Stimulated activated CD8-positive, alpha-beta memory T cell treated with anti-CD3 and anti-CD28 coated beads, Interleukin-12 subunit alpha, Interleukin-12 subunit beta, amount 100 ng/mL, for 1 hour (primary cell): ENCODE measurements around the gene FUBP3.
"Not testable (repeated sequence)": the region's sequence is repeated elsewhere in the genome, so short reads cannot be mapped to it uniquely, and the experiment has no call there.

ENCODE experiments used
- DNase-seq: peaks from one replicate; pipeline ENCODE4 v3.0.0-alpha.2; 2020; ENCODE audit warnings: low read depth

Gene FUBP3

DNA sequence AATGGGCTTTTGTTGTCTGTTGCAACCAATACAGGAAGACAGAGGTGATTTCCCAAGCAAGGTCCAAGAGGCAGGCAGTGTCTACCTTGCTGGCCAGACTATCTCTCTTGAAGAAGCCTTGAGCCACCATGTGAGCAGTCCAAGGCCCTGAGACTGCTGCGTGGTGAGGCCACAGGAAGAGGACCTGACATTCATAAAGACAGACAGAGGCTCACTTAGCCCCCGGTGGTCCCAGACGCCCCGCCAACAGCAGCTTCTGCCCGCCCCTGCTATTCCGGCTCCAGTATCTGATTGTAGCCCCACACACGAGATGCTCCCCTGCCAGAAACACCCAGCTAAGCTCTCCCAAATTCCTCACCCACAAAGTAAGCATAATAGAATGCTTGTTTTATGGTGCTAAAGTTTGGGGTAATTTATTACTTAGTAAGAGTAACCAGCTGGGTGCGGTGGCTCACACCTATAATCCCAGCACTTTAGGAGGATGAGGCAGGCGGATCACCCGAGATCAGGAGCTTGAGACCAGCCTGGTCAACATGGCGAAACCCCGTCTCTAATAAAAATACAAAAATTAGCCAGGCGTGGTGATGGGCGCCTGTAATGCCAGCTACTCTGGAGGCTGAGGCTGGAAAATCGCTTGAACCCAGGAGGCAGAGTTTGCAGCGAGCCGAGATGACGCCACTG is 22.8 kb upstream of the FUBP3 start:
- DNase-seq: no peak

DNA sequence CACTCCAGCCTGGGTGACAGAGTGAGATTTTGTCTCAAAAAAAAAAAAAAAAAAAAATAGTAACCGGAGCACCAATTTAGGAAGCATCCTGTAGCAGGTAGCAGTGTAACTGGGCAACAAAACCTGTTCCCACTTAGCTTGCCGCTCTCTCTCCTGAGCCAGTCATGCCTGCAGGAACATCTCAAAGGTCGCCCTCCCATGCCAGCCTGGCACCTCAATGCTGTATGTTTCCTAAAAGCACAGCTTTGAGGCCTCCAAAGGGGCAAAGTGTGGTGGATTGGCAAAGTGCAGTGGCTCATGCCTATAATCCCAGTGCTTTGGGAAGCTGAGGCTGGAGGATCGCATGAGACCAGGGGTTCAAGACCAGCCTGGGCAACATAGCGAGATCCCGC is 22.3 kb upstream of the FUBP3 start:
- DNase-seq: no peak

DNA sequence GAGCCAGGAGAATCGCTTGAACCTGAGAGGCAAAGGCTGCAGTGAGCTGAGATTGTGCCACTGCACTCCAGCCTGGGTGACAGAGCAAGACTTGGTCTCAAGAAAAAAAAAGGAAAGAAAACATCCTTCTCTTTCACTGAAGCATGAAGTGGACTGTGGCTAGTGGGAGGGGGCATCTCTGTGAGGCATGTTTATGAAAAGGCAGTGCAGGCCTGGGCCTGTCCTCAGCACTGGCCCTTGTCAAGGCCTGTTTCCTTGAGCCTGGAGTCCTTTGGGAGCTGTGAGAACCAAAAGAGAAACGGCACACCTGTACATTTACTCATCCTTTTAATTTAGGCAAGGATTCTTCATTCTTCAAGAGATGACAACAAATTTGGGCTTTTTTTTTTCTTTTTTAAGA is 18.3 kb upstream of the FUBP3 start:
- DNase-seq: no peak

DNA sequence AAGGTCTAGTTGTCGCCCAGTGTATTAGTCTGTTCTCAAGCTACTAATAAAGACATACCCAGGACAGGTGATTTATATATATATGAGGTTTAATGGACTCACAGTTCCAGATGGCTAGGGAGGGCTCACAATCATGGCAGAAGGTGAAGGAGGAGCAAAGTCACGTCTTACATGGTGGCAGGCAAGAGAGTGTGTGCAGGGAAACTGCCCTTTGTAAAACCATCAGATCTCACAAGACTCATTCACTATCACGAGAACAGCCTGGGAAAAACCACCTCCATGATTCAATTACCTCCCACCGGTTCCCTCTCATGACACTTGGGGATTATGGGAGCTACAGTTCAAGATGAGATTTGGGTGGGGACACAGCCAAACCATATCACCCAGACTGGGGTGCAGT is 16.9 kb upstream of the FUBP3 start:
- DNase-seq: not testable (repeated sequence)

DNA sequence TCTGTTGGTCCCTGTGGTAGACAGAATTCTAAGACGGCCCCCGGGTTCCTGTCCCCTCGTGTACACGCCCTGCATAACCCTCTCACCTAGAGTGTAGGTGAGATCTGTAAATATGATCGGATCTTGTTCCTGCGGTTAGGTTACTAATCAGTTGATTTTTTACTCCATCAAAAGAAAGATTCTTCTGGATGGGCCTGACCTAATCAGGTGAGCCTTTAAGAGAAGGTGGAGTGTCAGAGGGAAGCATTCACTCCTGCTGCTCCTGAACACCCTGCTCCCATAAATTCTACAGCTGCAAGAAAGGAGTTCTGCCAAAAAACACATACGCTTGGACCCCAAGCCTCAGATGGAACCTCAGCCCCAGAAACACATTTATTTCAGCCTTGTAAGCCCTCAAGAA is 15.6 kb upstream of the FUBP3 start:
- no peak for DNase-seq

DNA sequence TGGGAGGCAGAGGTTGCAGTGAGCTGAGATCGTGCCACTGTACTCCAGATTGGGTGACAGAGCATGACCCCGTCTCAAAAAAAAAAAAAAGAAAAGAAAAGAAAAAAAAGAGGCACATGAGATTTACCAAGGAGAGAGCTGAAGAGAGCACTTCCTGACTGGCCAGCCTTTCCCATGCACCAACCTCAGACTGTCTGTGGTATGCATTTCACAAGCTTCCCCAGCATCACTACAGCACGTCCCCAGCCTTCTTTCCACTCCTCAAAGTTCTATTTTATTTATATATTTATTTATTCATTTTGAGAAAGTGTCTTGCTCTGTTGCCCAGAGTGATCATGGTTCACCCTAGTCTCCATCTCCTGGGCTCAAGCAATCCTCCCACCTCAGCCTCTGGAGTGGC is 13.6 kb upstream of the FUBP3 start:
- DNase-seq: no peak

DNA sequence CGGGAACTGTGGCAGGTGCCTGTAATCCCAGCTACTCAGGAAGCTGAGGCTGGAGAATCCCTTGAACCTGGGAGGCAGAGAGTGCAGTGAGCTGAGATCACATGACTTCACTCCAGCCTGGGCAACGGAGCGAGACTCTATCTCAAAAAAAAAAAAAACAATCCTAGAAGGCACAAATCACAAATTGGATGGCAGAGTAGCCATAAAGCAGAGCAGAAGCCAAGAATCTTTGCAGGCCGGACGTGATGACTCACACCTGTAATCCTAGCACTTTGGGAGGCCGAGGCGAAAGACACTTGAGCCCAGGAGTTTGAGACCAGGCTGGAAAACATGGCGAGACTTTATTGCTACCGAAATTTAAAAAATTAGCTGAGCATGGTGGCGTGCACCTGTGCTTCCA is 9.2 kb upstream of the FUBP3 start:
- DNase-seq: no peak

DNA sequence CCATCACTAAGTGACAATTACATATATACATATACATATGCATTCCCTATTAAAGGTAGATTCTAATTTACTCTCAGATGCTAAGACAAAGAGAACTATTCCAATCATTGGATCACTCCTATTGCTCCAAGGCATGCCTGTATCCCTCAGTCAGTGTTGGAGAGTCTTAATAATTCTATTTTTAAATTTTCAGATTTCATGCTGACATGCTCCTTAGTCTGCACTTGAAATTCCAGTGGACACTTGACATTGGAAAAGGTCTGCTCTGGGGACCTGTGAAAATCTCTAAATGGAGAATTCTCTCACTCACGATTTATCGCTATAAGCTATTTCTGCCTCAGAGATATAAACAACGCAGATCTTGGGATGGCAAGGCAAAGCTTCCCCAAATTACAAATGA is 3.9 kb upstream of the FUBP3 start:
- DNase-seq: no peak

DNA sequence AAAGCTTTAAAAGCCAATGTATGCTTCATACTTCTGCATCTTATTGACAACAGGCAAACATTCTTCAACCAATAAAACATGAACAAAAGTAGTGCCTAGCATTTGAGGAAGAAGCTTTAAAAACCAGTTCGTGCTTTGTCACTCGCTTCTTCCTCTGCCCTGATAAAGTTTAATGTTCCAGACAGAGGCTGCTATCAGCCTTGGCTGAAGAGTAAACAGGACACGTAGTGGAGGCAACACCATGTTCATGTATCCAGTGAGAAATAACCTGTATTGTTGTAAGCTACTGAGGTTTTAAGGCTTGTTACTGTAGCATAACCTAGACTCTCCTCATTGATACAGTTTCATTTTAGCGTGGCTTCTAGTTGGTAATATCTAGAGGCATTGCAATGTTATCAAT is 3.2 kb upstream of the FUBP3 start:
- no peak for DNase-seq

DNA sequence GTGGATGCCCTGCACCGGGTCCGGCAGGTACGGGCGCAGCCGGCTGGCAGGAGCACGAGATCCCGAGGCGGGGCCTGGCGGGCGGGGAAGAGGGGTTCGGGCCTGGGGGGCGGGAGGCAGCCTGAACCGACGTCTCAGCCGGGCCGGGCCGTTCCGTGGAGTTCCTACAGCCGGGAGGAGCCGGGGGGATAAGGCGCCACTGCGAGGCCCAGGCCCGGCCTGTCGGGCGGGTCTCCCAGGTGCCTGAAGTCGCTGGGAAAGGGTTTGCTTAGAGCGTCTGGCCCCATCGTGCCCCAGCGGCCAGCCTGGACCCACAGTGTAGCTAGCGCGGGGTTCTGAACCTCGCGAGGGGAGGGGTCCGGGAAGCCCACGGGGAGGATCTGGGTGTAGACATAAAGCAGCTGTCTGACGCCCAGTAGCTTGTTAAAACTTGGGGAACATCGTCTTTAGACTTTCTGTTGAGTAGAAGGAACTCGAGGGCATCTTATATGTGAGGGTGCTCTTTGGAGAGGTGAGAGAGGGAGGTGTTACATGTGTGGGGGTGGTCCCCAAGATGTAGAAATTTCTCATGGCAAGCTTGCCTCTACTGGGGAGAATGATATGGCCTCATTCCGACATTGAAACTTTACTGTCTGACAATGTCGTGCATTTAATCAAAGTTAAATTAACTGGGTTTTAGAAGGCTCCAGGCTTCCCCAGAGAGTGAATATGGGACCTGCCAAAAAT is 524 bp downstream of the FUBP3 start:
- peak; percentile 0 for DNase-seq

DNA sequence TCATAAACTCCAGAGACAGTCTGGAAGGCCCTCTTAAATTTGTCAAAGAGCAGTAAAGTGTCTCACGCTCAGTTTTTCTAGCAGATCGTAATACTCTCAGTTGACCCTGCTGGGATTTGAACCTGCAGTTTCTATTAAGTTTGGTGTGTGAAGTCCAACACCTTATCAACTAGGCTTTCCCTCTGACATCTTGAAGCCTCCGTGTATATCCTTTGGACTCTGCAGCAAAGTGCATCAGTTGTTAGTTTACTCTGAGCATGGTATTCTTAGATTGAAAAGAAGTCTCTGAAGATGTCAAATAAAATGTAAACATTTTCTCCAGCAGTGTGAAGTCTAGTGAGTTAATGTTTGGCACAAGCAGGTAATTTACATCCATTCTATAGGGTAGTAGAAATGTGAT is 2.4 kb downstream of the FUBP3 start:
- DNase-seq: no peak

DNA sequence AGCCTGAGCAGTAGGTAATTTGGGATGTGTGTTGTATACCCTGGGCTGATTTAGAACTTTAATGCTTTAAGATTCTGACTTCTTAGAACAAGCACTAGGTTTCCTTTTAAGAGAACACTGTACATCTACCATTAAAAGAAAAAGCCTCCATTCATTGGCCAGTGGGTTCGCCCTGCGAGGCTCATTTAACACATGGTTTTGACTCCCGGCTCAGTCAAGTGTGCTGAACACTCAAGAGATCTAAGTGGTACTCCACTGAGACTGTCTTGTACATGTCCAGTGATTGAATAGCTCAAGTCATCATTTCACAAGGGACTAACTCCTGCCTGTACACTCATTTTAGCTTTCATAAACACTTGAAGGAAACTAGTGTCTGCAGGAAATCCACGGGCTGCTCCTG is 3.9 kb downstream of the FUBP3 start:
- no peak for DNase-seq

DNA sequence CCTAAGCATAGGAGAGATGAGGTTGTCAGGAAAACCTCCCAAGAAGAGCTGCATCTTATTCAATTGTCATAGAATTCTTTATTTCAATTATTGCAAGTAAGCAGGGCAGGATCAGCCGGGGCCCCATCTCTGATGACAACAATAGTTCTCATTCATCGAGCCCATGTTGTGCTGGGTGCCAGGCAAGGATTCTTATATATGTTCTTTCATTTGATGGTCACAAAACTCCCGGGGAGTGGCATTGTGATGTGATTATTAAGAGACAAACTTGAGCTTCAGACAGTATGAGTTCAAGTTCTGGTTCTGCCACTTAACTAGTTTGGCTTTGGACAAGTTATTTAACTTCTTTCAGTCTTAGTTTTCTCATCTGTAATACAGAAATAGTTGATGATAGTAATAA is 8.5 kb downstream of the FUBP3 start:
- no peak for DNase-seq

DNA sequence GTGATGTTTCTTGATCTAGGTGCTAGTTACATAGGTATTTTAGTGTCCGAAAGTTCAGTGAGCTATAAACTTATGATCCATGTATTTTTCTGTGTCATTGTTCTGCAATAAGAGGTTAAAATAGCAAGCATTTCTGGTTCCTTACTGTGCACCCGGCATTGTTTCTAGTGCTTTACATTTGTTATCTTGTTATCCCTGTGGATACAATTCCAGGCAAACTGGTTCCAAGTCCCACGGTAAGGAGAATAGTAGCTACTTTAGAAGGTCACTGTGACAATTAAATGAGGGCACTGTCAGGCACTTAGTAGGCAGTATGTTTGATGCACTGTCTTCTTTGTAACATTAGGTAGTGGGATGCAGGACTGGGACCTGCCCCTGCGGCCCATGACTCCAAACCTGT is 9.0 kb downstream of the FUBP3 start:
- no peak for DNase-seq

DNA sequence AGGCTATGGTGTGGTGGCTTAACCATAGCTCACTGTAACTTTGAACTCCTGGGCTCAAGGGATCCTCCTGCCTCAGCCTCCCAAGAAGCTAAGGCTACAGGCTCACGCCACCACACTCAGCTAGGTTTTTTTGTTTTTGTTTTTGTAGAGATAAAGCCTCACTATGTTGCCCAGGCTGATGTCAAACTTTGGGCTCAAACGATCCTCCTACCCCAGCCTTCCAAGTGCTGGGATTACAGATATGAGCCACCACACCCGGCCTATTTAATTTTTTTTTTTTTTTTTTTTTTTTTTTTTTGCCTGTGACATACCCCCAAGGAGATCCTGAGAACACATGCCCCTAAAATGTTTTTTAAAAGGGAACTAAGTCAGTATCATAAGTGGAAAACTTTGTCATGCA is 10.4 kb downstream of the FUBP3 start:
- no peak for DNase-seq

DNA sequence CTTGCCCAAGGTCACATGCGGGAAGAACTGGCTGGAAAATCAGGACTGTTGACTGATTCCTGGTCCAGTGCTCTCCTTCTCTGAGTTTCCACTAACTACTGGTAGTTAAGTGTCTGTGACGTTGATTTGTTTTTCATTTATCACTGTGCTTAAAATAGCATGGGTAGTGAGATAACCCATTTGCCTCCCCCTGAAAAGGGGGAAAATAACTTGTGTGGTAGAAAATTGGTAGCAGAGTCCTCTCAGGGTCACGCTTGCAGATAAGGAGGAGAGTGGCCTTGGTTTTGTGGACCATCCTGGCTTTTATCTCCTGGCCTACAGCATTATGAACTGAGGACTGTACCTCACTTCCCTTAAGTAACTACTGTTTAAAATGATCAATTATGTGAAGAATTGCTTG is 10.9 kb downstream of the FUBP3 start:
- no peak for DNase-seq

DNA sequence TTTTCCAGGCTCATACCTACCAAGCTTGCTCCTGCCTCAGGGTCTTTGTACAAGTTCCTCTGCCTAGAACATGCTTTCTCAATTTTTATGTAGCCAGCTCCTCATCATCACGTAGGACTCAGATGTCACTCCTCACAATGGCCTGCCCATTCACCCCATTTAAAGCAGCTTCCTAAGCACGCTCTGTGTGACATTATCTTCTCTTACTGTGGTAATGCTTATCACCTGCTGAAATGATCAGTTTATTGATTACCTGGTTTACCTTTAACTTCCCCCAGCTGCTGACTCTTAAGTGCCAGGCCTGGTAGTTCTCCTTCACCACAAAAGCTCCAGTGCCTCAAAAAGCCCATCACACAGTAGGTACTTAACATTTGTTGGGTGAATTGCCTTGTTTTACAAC is 13.6 kb downstream of the FUBP3 start:
- DNase-seq: no peak

DNA sequence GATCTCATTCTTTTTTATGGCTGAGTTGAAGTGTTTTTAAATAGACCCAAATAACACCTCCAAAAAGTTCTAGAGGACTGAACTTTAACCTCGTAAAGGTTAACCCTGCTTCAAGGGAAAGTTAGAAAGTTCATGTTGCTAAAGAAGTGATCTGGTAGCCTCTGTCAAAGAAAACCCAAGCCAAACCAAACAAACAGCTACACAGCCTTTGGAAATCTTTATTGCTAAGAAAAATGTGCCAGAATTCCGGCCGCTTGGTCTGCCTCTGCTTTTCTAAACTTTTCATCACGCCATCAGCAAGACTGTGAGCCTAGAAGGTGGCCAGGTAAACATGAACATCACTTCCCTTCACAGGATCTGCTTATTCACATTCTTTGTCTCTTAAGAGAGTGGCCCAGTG is 17.9 kb downstream of the FUBP3 start:
- no peak for DNase-seq

DNA sequence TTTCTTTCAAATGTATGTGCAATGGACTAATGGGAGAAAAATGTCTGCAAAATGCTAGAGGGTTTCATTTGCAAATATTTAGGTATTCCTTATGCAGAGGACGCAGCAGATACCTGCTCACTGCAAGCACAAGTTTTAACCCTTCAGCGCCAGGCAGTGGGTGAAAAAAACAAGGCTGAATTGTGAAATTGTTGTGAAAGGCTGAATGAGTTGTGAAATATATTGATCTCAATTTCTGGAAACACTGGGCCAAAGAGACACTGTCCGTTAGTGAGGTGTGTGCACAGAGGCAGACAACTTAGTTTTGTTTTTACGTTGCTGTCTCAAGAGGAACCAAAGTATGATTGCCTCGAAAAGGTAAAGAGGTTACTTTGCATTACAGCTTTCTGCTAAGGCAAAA is 18.8 kb downstream of the FUBP3 start:
- DNase-seq: no peak

DNA sequence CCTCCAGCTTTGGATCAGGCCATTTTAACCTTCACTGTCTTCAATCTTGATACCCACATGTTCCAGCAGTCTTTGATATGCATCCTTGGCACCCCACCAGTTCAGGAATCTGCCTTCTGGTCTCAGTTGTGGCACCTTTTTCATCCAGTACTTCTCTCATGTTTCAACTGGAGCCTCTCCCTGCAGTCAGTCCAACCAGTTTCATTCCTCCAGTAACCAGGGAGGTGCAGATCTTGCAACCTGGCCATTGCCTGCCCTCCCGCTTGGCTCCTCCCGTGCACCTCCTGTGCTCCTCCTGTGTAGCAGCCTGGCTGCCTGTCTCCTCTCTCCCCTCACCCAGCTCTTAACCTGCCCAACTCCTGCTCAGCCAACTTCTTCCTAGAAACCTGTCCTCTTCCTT is 20.2 kb downstream of the FUBP3 start:
- no peak for DNase-seq

DNA sequence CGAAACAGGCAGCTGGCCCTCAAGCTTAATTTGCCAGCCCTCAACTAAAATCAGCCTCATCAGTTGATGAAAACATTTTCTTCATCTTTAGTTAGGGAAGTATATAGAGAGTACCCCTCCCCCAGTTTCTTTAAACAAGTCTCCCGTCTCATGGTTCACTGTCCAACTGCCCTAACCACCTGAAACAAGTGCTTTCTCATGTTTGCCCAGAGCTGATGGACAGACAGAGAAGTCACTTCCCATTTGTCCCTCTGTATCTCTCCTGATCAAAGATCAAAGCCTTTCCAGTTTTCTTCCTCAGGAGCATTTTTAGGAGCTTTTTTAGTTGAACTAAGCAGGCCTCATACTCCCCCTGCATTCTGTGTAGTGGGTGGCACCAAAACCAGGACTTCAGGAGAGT is 21.7 kb downstream of the FUBP3 start:
- DNase-seq: no peak

DNA sequence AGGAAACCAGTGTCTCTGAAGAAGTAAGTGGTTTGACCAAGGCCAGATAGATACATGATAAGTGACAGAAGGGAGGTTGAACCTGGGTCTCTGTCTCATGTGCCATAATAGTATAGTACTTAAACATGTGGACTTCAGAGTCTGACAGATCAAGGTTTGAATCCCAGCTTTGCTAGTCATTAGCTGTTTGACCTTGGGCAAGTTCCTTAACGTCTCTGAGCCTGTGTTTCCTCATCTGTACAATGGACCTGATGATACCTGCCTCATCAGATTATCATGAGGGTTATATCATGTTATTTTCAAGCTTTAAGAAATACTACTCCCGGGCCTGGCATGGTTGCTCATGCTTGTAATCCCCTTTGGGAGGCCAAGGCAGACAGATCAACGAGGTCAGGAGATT is 24.9 kb downstream of the FUBP3 start:
- no peak for DNase-seq

DNA sequence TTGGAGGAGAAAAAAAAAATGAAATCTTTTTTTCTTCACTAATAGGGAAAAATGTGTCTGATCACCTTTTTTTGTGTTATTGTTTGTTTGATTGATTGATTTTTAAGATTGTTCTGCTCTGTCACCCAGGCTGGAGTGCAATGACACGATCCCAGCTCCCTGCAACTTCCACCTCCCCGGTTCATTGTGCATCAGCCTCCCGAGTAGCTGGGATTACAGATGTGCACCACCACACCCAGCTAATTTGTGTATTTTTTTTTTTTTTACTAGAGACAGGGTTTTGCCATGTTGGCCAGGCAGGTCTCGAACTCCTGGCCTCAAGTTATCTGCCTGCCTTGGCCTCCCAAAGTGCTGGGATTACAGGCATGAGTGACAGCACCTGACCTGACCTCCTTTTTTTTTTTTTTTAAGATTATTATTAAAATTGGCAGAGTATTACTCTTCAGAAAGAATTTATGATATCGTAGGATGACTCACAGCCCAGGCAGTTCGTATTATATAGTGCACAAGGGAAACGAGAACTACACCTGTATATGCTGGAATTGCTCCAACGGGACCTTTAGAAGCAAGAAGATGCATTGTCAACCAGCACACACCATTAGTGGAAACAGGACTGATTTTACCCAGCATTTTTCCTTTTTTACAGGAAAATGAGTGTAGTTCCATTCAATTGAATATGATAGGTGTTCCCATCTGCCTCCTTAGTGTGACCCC is 27.7 kb downstream of the FUBP3 start:
- DNase-seq: no peak
